Breast epithelium (tissue), 3 donors: Measurements from ENCODE around the gene PLCB2.

ENCODE experiments used
- CTCF ChIP-seq, 3 donors: fragments of 450-650 bp; IDR thresholded peaks; one replicate each; pipeline ENCODE4 v1.5.1; 2016 to 2017; ENCODE audit warnings: antibody characterized with exemption in 3 of 3, mild to moderate bottlenecking in 3 of 3, moderate library complexity in 3 of 3
- POLR2A ChIP-seq: fragments of 450-650 bp; IDR thresholded peaks from one replicate; pipeline ENCODE4 v1.6.1; 2016; ENCODE audit warnings: antibody characterized with exemption, mild to moderate bottlenecking, moderate library complexity

- no peak for TF ChIP-seq CTCF (IDR thresholded peaks at IDR 0.05)
- no peak for TF ChIP-seq POLR2A
Observed at GRCh38 chr15:40280260-40281056, 27.3 kb downstream of the PLCB2 start.
